ENCODE data around the gene HMGB2. TPM values are rescaled to one million over a fixed set of nuclear protein-coding genes. Genes with fewer than 3 reads are reported as not detected.

The HMGB2 gene
- 486 and 489 TPM in 2 replicates for total RNA-seq

DNA sequence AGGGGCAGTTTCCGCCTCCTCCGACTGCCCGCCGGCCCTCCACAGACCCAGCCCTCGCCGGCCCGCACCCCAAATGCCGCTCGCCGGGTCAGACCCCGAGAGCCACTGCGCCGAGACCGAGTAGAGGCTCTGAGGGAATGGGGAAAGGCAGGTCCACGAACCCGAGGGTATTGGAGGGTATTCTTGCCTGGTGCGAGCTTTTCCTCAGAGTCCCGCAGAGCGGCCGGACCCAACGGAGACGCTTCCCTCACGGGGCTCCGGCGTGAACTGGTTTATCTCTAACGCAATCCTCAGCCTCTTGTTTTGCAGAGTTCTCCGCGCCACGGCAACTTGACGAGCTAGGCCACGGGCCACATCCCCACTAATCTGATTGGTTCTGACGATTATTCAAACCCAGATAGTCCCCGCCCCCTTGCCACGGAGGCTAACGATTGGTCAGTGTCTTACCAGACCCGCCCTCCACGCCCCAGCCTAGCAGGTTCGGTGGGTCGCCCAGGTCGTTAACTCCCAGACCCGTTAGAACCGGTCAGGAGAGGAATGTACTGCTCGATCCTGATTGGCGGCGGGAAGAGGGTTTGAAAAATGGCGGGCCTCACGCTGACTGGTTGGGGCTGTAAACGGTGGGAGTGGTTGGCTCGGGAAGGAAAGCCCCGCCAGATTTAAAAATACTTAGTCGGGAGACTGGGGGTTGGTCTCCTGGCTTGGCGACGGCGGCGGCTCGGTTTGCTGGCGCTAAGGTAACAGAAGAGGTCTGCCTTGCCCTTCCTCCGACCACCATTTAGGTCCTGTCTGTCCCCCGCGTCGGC is at the start of gene HMGB2:
Gene HMGB2 (minus strand): TSS at position 274 of the 806 bp plus-strand sequence. CDS start 709 bp downstream, outside the sequence.
- intact Hi-C loops (cut with micrococcal nuclease) = loop anchor here (1.0 kb wide), 7 partner anchors 15 to 949 kb away; partner anchors contain the start of genes CEP44, FBXO8, GALNT7 and SAP30

DNA sequence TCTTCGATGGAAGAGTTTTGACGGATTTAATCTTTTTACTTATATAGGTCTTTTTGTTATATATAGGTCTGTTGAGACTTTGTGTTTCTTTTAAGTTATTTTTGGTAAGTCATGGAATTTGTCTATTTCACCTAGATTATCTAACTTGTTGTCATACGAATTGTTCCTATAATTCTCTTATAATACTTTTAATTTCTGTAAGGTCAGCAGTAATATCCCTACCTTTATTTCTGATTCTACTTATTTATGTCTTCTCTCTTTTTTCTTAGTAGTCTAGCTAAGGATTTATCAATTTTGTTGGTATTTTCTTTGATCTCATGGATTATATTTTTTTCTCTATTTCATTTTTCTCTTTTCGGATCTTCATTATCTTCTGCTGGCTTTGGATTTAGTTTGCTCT is 48.2 kb upstream of the HMGB2 start:
- intact Hi-C loops (cut with micrococcal nuclease) = no loop called here

DNA sequence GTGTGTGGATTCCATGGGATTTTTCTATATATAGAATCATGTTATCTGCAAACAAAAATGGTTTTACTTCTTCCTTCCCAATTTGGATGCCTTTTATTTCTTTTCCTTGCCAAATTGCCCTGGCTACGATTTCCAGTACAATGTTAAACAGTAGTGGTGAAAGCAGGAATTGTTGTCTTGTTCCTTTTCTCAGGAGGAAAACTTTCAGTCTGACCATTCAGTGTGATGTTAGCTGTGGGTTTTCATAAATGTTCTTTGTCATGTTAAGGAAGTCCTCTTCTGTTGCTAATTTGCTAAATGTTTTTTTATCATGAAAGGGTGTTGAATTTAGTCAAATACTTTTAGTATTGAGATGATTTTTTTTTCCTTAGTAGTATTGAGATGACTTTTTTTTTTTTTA is 47.5 kb upstream of the HMGB2 start:
- intact Hi-C loops (cut with micrococcal nuclease) = no loop called here

DNA sequence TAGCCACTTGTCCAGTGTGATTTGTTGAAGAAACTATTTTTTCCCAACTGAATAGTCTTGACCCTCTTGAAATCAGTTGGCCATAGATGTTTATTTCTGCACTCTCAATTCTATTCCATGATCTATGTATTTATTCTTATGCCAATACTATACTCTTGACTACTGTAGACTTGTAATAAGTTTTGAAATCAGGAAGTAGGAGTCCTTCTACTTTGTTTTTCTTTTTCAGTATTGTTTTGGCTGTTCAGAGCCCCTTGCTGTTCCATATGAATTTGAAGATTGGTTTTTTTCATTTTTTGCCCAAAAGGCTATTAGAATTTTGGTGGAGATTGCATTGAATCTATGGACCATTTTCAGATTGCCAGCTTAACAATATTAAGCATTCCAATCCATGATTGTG is 46.8 kb upstream of the HMGB2 start:
- intact Hi-C loops (cut with micrococcal nuclease) = no loop called here

DNA sequence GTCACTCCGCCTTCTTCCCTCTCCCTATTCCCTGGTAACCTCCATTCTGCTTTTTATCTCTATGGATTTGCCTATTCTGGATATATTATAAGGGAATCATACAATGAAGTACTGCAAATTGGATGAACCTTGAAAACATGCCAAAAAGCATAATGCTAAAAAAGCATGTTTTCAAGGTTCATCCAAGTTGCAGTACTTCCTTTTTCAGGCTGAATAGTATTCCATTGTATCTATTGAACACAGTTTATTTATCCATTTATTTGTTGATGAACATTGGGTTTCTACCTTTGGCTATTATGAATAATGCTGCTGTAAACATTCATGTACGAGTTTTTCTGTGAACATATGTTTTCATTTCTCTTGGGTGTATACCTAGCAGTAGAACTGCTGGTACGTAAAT is 45.8 kb upstream of the HMGB2 start:
- intact Hi-C loops (cut with micrococcal nuclease) = no loop called here

DNA sequence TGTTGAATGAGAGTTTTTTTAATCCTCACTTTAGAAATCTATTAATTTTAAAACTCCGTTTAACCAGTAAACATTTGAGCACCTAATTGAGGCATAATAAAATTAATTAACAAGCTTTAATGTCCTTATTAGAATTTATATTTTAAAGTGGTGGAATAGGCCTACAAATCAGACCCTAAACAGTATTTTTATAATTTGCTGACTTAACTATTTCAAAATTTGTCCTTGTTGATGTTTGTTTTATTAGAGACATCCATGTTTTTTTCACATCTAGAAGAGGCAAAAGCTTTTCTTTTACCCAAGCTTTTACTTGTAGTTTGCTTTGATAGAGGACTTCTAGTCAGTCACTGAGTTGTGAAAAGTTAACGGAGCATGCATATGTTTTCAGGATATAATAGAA is 40.4 kb upstream of the HMGB2 start:
- intact Hi-C loops (cut with micrococcal nuclease) = no loop called here

DNA sequence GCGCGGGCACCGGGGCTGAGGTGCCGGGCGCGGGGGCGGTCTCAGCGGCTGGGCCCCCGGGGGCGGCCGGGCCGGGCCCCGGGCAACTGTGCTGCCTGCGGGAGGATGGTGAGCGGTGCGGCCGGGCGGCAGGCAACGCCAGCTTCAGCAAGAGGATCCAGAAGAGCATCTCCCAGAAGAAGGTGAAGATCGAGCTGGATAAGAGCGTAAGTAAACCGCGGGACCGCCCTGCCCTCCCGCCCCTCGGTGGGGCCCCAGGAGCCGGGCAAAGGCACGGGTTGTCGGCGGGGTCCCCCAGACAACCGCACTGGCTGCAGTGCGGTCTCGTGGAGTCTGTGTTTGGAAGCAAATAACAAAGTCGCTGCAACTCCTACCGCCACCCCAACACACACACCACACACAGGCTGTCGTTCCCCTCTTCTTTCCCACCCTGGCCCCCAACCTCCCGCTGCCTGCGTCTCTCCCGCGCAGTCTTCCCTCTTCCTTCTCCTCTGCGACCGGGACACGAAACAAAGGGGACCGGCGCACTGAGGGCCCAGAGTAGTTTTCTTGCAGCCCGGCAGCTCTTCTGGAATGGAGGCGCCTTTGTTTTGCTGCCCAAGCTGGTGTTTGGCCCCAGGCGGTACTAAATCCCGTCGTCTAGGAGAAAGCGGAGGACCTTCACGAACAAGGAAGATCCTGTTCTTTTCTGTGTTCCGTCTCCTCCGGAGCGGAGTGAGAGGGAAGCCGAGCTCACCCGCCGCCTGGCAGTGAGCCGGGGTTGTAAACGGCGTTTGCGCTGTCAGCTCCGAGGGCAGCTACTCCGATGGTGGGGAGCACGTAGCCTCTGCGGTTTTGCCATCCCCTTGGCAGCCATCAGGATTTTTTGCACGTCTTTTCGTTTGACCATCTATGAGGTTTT is 37.4 kb upstream of the HMGB2 start:
- intact Hi-C loops (cut with micrococcal nuclease) = loop anchor here (2.0 kb wide), 2 partner anchors 45 to 359 kb away; no protein-coding TSS in a partner anchor

DNA sequence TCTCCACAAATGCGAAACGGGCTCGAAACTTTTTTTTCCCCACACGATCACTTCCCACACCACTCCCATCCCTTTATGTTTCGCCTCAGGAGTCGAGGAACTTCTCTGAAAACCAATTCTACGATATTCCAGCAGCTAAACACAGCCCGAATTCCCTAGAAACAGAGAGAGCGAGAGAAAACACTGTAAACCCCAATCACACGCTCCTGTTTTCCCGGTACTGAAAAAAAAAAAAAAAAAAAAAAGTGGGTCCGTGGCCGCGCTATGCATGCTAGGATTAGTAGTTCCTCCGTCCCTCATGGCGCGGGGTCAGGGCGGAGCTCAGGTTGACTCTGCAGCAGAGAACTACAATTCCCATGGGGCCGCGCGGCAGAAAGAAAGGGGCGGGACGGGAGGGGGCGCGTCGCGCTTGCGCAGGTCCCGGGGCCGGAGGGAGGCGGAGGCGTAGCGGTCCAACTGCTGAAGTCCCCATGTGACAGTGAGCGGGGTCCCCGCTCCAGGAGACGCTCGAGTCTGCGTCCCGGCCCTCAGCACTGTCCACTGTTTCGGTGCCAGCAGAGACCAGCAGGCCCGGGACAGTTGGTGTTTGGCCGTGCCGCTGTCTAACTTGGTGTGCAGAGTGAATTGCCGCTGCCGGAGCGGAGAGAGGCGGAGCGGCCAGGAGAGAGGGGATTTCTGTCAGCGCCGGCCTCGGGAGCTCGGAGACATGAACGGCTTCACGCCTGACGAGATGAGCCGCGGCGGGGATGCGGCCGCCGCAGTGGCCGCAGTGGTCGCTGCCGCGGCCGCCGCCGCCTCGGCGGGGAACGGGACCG is 36.5 kb upstream of the HMGB2 start, which contains the start of gene SAP30:
Gene SAP30 (plus strand): TSS at position 478 of the 815 bp plus-strand sequence. CDS start 229 bp downstream, at position 707.
- intact Hi-C loops (cut with micrococcal nuclease) = loop anchor here (1.0 to 2.0 kb wide), 4 partner anchors 36 to 913 kb away; partner anchors contain the start of genes CEP44, FBXO8, GALNT7 and HMGB2

DNA sequence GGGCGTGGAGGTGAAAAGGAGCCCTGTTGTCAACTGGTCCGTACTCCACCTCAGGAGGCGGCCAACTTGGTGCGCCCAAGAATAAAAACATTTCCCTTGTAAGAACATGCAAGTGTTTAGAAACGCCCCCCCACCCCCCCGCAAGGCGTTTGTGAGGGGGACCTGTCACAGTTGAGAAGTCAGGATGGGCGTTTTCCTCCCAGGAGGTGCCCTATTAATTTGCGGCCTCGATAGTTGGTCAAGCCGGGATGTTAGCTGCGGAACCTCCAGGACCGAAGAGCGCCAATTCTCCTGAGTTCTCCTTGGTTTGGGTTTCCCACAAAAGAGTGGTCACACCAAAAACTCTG is 35.9 kb upstream of the HMGB2 start:
- intact Hi-C loops (cut with micrococcal nuclease) = loop anchor here (1.0 to 2.0 kb wide), 4 partner anchors 36 to 913 kb away; partner anchors contain the start of genes CEP44, FBXO8, GALNT7 and HMGB2

DNA sequence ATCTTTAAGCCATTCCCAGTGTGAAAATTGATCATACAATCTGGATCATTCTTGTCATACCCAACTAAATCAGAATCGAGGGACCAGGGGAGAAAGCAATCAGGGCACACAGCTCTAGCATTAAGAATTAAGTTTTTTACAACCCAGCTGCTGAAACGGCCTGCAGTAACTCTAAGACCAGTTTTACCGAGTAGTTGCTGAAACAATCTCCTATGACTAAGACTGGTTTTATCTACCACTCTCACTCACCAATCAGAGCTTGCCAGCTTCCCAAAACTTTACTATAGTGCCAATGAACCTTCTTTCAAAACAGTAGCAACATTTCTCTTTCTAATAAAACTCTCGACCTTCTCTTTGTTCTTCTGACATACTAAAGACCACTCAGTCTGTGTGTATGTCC is 33.8 kb upstream of the HMGB2 start:
- intact Hi-C loops (cut with micrococcal nuclease) = loop anchor here (5.0 kb wide), 1 partner anchor 1154 kb away; the partner anchor contains the start of gene HPGD

DNA sequence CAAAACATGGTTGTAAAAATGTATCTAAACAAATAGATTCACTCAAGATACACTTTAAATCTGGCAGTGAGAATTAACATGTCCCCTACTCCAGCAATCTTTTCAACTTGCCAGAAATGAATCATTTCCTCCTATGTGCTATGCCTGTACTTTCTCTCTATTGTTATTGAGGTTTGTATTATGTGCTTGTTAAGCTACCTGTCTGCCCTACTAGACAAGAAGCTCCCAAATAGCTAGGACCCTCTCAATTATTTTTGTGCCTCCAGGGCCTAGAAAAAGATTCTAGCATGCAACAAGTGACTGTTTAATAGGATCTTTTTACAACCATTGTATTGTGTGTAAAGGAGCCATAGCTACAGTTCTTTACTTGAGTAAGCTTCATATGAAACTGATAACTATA is 33.1 kb upstream of the HMGB2 start:
- intact Hi-C loops (cut with micrococcal nuclease) = loop anchor here (5.0 kb wide), 1 partner anchor 1155 kb away; the partner anchor contains the start of gene HPGD

DNA sequence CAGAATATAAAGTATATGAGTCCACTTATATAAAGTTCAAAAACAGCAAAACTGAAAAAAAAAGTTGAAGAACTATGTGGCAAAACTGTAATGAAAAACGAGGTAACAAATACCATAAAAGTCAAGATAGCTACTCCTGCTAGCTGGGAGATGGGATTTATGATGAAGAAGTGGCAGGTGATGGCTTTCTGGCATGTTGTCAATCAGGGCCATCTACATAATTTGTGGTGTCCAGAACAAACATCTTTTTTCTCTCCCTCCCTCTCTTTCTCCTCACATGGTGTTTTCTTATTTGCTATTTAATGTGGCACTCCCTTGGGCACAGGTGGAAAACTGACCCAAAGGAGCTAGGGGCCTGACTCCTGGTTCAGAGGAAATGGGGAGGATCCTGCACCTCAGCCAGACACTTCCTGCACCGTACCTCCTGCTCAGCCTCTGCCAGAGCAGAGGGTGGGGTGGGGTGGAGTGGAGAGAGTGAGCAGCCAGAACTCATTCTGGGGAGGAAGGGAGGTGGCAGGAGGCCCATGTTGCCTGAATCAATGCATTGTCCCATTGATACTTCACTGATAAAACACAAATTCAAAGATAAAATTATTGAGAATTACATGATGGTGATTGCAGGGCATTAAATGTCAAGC is 31.3 kb upstream of the HMGB2 start:
- intact Hi-C loops (cut with micrococcal nuclease) = loop anchor here (5.0 kb wide), 1 partner anchor 1157 kb away; the partner anchor contains the start of gene HPGD

DNA sequence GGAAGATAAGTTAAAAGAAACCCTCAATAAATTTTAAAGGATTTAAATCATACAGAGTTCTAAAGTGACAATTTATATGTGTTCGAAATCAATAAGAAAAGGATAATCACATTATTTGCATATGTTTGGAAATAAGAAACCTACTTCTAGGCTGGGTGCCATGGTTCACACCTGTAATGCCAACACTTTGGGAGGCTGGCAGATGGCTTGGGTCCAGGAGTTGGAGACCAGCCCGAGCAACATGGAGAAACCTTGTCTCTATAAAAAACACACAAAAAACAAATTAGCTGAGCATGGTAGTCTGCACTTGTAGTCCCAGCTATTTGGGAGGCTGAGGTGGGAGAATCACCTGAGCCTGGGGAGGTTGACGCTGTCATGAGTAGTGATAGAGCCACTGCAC is 28.5 kb upstream of the HMGB2 start:
- intact Hi-C loops (cut with micrococcal nuclease) = no loop called here

DNA sequence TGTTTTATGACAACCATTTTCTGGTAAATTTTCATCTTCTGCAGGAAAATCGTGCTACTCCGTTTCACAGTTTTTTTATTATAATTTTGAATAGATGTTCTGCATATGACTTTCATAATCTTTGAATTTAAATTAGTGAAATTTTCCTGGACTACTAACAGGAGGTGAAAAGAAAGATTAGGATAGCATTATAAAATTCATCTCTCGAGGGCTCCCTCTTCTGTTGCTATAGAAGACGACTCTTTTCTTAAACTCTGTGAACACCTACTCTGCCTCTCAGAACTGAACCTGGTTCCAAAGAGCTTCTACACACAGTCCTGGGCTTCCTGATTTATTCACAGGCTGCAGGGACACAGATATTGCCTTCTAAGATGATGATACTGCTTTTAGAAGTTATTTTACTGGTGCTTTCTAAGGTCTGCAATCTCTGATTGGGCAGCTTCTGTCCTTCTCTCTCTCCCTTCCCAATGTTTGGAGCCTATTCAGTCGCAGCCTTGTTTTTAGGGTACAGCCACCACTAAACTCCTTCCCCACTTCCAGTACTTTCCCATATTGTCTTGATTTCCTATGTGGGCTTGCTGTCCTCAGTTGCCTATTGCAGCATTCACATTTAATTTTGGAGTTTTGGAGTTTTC is 26.5 kb upstream of the HMGB2 start:
- intact Hi-C loops (cut with micrococcal nuclease) = loop anchor here (2.0 kb wide), 1 partner anchor 42 kb away; no protein-coding TSS in a partner anchor

DNA sequence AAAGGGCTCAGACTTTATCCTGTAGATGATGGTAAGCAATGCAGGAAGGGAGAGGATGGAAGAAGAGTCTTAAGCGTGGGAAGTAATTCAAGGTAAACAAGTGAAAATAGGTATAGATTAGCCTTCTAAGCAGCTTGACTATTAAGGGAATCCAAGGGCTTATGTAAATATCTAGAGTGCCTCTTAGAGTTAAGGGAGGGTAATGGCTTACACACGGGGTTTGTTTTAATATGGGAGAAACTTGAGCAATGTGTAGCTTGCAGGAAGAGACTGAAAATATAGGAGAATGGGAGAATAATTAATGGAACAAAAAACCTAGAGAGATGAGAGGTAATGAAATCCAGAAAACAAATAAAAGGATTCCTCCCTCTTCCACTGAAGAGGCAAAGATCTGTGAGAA is 23.8 kb upstream of the HMGB2 start:
- intact Hi-C loops (cut with micrococcal nuclease) = no loop called here

DNA sequence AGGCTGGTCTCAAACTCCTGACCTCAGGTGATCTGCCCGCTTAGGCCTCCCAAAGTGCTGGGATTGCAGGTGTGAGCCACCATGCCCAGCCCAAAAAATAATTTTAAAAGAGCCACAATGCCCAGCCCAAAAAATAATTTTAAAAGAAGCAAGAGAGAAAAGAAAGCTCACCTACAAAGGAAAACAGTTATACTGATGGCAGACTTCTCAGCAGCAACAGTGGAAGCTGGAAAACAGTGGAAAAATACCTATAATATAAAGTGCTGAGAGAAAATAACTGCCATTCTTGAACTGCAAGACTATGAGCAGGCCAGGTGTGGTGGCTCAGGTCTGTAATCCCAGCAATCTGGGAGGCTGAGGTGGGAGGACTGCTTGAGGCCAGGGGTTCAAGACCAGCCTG is 13.3 kb upstream of the HMGB2 start:
- intact Hi-C loops (cut with micrococcal nuclease) = no loop called here

DNA sequence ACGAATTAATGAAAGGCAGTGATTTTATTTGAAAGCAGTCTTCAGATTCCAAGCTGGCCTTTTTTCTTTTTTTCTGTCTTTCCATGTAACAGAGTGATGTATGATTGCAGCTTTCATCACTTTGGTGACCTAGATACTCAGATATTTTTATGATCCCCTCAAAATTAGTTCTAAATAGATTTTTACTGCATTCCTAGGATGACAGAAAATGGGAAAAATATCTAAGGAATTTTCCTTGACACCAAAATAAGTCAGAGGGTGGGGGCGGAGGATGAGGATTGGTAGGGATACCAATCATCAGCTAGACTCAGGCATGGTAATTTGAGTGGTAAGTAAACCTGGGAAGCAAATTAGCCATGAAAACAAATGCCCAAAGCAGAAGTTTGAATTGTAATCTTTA is 11.9 kb upstream of the HMGB2 start:
- intact Hi-C loops (cut with micrococcal nuclease) = no loop called here

DNA sequence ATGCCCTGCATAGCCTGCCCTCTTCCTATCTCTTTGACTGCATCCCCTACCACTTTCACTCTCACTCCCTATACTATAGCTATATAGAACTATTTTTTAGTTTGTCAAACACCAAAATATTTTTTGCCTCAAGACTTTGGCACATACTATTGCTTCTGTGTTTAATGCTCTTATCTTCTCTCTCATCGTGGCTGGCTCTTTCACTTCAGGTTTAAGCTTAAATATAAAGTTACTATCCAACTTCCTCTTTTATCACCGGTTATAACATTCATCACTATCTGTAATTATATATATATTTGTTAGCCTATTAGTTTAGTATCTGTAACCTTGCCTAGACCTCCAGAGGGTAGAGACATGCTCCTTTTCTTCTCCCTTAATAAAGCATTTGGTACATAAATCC is 11.5 kb upstream of the HMGB2 start:
- intact Hi-C loops (cut with micrococcal nuclease) = no loop called here

DNA sequence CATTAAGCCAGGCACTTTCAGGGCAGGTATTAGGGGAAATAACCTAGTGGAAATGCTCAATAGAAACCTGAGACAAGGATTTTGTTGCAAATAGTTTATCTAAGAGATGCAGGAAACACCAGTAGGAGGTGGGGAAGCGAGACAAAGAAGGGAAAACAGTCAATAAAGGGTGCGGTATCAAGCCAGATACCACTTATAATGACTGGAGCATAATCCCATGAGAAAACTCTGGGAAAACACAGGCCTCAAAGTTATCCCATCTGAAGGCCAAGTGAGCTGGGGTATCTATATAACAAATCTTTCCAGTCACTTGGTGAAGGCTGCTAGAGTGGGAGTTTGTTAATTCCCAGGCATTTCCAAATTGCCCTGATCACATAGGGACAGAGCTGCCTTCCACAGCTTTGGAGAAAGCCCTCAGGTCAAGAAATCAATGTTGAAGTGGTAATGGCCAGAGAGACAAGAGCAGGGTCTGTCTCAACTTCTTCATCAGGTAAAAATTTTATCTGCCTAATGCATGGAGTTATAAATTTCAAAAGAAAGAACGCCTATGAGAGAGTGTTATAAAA is 9.8 kb upstream of the HMGB2 start:
- intact Hi-C loops (cut with micrococcal nuclease) = no loop called here

All from T-helper 1 cell treated with Interleukin-12 subunit alpha and Interleukin-12 subunit beta and Interleukin-4 antibody, amounts not matched to agents 30 ng/mL and 1 ng/mL, for 36 hours (primary cell).